IPS-18c (cell line): Measurements from ENCODE around the gene ERRFI1.
A peak's percentile ranks its signal among the peaks of the same experiment; 100 is the strongest.
"Not testable (repeated sequence)": the region's sequence is repeated elsewhere in the genome, so short reads cannot be mapped to it uniquely, and the experiment has no call there.

ENCODE experiments used
- H3K4me3 ChIP-seq: 2 replicates; pipeline ENCODE4 v1.7.0; 2013; ENCODE audit warnings: low read depth, mild to moderate bottlenecking, low read length, moderate library complexity; ENCODE audit not compliant: insufficient read depth
- H3K9me3 ChIP-seq: one replicate; pipeline ENCODE4 v1.6.1; 2013; ENCODE audit warnings: mild to moderate bottlenecking, low read length, moderate library complexity; ENCODE audit not compliant: control insufficient read depth, insufficient read depth

Gene ERRFI1

GRCh38 chr1:8026153-8026975, at the start of gene ERRFI1:
TSS of gene ERRFI1 (minus strand) at chr1:8026309. CDS start at chr1:8015619, 10,690 bp downstream.
- H3K4me3 ChIP-seq: peak within 1 kb of the TSS; percentile 79
- H3K9me3 ChIP-seq: no peaks in the 10 kb centered on the region

GRCh38 chr1:8075511-8076051, 49.5 kb upstream of the ERRFI1 start:
- Histone ChIP-seq H3K4me3 (no peak overlapping the region), H3K9me3 (no peaks in the 10 kb centered on the region)

- H3K9me3 ChIP-seq: no peaks in the 10 kb centered on the region
Measured at GRCh38 chr1:8073112-8073855, 47.2 kb upstream of the ERRFI1 start.

GRCh38 chr1:8070381-8070811, 44.3 kb upstream of the ERRFI1 start:
- no peak overlapping the region for H3K4me3 ChIP-seq

More at GRCh38 chr1:8073112-8073855, 47.2 kb upstream of the ERRFI1 start:
- H3K4me3 ChIP-seq: no peak overlapping the region

GRCh38 chr1:8069614-8070320, 43.7 kb upstream of the ERRFI1 start:
- H3K9me3 ChIP-seq, H3K4me3 ChIP-seq: not testable (repeated sequence)

More at GRCh38 chr1:8070381-8070811, 44.3 kb upstream of the ERRFI1 start:
- H3K9me3 ChIP-seq: no peaks in the 10 kb centered on the region

GRCh38 chr1:8065369-8065768, 39.3 kb upstream of the ERRFI1 start:
- H3K4me3 ChIP-seq: no peak overlapping the region
- no peaks in the 10 kb centered on the region for H3K9me3 ChIP-seq

GRCh38 chr1:8063298-8064036, 37.4 kb upstream of the ERRFI1 start:
- Histone ChIP-seq H3K9me3 (no peaks in the 10 kb centered on the region), H3K4me3 (no peak overlapping the region)

- Histone ChIP-seq H3K9me3 (no peaks in the 10 kb centered on the region), H3K4me3 (no peak overlapping the region)
Measured at GRCh38 chr1:8062861-8063260, 36.8 kb upstream of the ERRFI1 start.

- Histone ChIP-seq H3K4me3 (no peak overlapping the region), H3K9me3 (no peaks in the 10 kb centered on the region)
Measured at GRCh38 chr1:8061673-8062386, 35.7 kb upstream of the ERRFI1 start.

- Histone ChIP-seq H3K4me3 (no peak overlapping the region), H3K9me3 (no peaks in the 10 kb centered on the region)
Measured at GRCh38 chr1:8061210-8061609, 35.1 kb upstream of the ERRFI1 start.

GRCh38 chr1:8059161-8059622, 33.1 kb upstream of the ERRFI1 start:
- H3K4me3 ChIP-seq: no peak overlapping the region
- no peaks in the 10 kb centered on the region for H3K9me3 ChIP-seq

GRCh38 chr1:8057779-8058178, 31.7 kb upstream of the ERRFI1 start:
- not testable (repeated sequence) for H3K4me3 ChIP-seq, H3K9me3 ChIP-seq

GRCh38 chr1:8055973-8056372, 29.9 kb upstream of the ERRFI1 start:
- no peak overlapping the region for H3K4me3 ChIP-seq
- no peaks in the 10 kb centered on the region for H3K9me3 ChIP-seq

- H3K9me3 ChIP-seq: no peaks in the 10 kb centered on the region
Measured at GRCh38 chr1:8053878-8054567, 27.9 kb upstream of the ERRFI1 start.

GRCh38 chr1:8051650-8052049, 25.5 kb upstream of the ERRFI1 start:
- H3K9me3 ChIP-seq: no peaks in the 10 kb centered on the region
- no peak overlapping the region for H3K4me3 ChIP-seq

More at GRCh38 chr1:8053878-8054567, 27.9 kb upstream of the ERRFI1 start:
- no peak overlapping the region for H3K4me3 ChIP-seq

GRCh38 chr1:8049229-8049628, 23.1 kb upstream of the ERRFI1 start:
- H3K9me3 ChIP-seq, H3K4me3 ChIP-seq: not testable (repeated sequence)
